Measurements from ENCODE around the gene ACAD8.
"Not testable (repeated sequence)": the region's sequence is repeated elsewhere in the genome, so short reads cannot be mapped to it uniquely, and the experiment has no call there.

ACAD8 gene

DNA sequence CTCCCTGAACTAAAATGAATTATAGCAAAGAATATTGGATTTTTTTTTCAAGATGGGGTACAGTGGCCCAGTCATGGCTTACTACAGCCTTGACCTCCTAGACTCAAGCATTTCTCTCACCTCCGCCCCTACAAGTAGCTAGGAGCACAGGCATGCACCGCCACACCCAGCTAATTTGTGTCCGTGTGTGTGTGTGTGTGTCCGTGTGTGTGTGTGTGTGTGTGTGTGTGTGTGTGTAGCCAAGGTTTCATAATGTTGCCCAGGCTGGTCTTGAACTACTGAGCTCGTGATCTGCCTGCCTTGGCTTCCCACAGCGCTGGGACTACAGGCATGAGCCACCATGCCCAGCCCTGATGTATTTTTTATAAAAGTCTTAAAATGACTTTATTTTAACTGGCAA lies 12.8 kb upstream of the ACAD8 start:
- no peak for FAIRE-seq

DNA sequence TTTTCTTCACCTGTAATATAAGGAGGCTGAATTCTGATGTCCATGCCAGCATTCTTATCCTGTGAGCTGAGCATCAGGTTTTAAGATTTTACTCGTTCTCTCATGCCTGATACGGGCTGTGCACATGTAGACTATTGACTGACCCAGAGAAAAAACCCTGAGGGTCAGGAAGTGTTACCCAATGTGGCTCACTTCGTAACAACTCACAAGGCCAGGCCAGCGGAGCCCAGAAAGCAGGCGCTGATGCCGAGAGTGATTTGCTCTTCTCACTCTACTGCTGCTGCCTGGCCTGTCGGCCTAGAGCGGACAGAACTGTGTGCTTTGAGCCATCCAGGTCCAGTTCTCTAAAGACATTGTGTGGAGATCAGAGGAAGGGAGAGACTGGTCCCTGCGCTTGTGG lies 11.0 kb upstream of the ACAD8 start:
- FAIRE-seq: no peak

DNA sequence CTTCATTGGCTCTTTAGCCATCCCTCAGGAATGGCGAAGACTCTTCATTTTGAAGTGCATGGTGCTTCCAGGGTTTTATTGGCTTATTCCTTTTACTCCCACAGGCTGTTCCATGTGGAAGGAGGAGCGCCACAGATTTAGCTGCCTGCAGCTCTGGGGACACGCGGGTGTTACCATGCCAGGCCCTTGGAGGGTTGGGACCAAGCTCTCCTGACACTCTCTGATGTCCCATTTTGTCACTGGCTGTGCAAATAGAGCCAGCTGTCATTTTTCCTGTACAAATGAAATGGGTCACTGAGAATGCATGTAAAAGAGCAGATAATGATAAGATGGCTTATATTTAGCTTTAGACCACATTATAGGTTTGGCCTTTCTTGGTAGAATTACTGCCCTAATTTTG lies 9.5 kb upstream of the ACAD8 start:
- FAIRE-seq: no peak

DNA sequence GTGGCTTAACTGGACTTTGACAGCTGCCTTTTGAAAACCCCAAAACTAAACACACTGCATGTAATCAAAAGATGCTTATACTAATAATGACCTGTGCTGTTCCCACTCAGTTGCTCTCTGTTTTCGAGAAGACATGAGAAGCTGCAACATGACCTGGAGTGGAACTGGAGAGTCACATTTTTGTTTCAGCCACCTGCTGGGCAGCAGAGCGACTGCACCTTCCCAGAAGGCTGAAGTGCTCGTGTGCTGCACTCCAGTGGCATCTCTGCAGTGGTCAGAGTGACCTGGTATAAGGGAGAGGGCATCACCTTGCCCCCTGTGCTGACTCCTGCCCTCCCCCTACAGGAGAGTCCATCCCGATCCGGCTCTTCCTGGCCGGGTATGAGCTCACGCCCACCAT lies 8.8 kb upstream of the ACAD8 start:
- FAIRE-seq: no peak

DNA sequence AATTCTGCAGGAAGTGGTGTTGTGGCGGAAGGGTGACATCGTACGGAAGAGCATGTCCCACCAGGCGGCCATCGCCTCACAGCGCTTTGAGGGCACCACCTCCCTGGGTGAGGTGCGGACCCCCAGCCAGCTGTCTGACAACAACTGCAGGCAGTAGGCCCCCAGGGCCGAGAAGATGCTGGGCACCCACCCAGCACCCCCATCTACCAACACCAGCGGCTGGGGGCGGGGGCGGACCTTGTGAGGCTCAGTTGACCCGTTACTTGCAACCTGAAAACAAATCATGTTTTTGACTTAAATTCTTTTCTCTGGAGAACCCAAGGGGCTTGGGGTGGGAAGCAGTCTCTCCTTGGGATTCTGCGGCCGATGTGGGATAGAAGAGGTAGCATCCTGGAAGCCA lies 7.9 kb upstream of the ACAD8 start:
- FAIRE-seq: no peak

DNA sequence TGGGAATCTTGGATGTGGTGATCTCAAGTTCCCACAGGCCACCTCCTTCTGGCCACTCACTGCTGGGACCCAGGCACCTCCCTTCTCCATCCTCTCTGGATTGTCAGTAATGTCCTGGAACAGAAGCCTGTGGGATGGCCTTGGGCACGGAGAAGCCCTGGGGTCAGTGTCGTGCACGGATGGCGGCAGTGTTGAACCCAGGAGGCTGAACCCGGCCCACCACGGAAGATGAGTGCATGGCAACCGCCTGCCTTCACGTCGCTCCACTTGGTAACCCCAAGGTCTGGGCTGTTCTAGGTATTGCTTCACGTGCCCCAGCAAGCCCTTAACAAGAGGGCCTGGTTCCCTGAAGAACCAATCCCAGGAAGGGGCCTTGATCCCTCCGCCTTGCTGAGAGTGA lies 7.3 kb upstream of the ACAD8 start:
- FAIRE-seq: no peak

DNA sequence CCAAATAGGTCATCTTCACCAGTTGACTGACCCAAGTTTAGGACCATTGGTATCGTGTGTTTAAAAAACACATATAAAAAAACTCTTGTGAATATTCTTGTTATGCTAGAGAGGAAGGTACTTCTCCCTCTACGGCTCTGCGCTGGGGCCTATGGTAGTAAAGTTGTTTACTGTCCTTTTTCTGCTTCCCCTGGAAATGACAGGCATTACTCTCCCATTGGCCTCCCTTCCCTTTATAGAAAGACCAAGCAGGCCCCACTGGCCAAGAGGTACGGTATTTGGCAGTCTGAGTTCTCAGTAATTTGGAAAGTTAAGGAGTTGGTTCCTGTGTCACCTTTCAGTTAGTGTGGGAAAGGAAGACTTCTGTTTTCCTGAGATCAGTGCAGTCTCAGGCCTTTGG lies 6.7 kb upstream of the ACAD8 start:
- no peak for FAIRE-seq

DNA sequence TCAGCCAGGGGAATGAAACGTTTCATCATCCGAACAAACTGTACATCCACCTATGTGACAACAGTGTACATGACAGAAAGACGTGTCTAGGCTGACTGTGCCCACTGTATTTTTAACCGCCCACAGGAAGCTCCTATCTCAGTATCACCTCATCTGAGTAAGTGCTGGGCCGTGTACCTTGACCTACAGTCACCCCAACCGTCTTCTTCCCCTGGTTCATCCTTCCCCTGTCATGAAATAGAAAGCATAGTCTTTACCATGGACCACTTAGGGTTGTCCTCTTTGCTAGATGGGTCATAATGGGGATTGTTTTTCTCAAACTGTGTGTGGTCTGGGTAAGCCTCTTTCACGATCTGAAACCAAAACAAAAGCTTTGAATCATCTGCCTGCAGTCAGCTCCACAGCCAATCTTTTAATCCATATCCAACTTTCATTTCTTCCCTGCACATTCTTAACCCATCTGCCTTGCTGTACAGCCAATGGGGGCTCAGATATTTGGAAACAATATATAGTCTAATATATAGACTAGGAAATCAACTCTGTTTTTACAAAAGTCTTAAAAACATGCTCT lies 4.4 kb upstream of the ACAD8 start:
- FAIRE-seq: no peak

DNA sequence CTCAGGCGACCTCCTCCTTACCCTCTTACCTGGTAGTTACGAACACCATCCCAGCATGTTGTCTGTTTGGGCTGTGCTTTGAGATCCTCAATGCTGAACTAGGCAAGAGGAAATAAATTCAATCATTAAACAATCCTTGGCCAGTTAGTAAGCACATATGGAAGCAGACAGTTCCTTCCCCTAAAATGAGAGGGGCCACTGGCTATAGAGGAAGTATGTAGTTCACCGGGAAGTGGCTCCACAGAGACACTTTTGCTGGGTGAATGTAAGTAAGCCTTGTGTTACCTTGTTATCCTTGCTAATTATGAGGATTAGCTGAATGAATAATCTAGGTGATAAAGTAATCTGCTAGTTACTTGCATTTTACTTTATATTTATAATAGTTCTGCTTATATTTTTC lies 3.1 kb upstream of the ACAD8 start:
- no peak for FAIRE-seq

DNA sequence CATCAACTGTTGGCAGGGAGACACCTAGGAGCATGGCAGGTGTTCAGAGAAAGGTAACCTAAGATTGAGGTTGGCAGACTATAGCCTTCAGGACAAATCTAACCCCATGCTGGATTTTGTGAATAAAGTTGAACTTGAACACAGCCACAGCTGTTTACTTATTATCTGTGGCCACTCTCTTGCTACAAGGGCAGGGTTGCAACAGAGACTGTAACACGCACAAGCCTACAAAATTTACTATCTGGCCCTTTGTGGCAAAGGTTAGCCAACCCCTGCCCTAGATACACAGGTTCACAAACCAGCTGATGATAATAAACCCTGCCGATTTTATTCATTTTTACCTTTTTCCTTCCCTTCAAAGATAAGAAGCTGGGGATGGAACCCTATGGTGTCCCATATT lies 2.7 kb upstream of the ACAD8 start:
- FAIRE-seq: no peak

DNA sequence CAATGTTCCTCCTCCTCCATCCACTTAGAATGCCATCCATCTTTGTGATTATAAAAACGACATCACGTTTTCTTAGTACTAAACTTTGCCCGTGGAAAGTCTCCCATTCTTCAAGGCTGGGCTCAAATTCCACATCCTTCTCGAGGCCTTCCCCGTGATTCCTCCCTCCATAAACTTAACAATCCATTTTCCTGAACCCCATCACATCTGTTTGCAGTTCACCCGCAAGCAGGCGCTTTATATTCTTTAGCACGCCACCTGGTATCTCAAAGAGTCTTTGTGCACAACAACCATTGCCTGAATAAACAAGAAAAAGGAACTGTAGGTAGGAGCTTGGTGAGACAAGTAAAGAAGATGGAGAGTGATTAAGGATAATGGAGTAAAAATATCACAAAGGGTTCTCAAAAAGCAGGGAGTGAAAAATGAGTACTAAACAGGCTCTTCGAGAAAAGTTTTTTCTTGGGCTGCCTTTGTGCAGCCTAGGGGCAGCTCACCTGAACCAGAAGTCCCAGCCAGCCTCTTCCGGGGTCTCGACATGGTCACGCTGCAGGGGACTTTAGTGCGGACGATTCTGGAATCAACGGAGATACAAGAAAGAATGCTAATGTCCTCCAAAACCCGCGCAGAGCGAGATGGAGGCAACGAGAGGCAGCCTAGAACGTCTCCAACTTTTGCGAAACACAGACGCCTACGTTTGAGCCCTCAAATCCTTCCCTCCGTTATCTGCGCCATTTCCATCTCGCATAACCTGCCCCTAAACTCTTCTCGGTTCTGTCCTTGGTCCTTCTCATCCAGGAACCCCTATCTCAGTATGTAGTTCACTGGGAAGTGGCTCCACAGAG lies 801 bp upstream of the ACAD8 start:
- no peak for FAIRE-seq

DNA sequence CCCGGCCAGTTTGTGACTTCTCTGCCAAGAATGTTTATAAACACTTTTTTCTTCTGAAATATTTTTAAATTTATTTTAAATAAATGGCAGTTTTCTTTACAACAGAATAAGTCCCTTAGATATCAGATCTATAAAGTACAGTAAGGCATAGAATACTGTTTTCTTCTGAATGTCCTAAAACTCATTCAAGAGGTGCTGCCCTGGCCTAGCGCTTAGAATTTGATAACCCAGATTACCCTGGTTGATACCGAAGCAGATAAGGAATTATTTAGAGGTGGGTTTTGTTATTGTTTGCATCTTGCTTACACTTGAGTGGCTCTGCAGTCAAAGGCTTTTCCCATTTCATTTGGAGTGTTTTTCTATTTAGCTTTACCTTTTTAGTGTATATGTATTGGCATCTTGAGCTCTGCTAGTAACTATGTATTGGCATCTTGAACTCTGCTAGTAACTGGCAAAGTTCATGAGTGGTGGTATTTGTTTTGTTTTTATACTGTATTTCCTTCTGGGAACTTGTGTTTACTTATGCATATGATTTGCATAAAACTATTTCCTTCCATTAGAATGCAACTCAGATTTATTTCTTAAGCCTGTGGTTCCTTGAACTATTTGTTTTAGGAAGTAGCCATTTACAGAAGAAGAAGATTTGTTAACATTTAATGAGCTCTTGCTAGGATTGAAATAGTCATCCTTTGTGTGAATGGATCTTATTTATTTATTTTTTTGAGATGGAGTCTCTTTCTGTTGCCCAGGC lies 1.2 kb downstream of the ACAD8 start:
- no peak for FAIRE-seq

DNA sequence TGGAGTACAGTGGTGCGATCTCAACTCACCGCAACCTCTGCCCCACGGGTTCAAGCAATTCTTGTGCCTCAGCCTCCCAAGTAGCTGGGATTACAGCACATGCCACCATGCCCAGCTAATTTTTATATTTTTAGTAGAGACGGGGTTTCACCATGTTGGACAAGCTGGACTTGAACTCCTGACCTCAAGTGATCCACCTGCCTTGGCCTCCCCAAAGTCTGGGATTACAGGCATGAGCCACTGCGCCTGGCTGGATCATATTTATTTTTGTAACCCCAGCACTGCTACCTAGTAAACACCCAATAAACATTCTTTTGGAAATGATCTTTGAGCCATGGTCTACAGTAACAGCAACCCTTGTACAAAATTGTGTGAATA lies 1.8 kb downstream of the ACAD8 start:
- not testable (repeated sequence) for FAIRE-seq

DNA sequence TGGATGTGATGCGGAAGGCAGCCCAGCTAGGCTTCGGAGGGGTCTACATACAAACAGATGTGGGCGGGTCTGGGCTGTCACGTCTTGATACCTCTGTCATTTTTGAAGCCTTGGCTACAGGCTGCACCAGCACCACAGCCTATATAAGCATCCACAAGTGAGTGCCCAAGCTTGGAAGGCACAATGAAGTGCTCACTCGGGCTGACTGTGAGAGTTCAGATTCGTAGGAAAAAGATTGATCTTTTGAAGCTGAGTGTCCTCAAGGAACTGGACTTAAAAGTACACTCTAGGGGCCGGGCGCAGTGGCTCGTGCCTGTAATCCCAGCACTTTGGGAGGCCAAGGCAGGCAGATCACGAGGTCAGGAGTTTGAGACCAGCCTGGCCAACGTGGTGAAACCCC lies 3.7 kb downstream of the ACAD8 start:
- no peak for FAIRE-seq

DNA sequence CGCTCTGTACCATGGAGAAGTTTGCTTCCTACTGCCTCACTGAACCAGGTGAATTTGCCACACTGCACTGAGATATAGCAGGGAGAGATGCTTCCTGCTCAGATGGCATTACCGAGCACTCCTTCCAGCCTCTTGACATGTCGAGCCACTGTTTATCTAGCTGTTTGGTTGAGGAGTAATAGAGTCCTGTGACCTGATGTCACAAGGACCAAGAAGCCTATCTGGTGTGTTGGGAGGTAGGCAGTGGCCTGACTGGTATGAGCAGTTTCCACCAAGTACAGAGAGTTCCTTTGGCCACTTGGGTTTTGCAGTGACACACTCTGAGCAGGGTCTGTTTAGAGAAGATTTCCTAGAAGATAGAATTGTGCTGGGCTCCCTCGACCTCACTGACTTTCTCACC lies 5.2 kb downstream of the ACAD8 start:
- FAIRE-seq: no peak

DNA sequence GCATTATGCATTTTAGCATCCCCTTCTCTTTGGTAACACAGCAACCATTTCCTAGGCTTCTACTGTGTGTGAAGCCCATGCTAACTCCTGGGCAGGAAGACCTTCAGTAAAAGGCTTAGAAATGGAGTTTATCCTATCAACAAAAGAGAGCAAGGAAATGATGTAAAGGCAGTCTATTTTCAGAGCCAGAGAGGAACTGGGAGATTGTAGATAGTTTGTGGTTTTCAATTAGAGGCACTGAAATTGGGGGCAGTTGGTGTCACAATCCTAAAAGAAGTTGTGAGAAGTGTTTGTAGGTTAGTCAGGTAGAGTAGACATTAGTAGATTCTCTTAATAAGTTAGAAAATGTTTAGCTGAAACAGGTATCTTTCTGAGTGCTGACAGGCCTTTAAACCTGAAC lies 7.1 kb downstream of the ACAD8 start:
- no peak for FAIRE-seq

DNA sequence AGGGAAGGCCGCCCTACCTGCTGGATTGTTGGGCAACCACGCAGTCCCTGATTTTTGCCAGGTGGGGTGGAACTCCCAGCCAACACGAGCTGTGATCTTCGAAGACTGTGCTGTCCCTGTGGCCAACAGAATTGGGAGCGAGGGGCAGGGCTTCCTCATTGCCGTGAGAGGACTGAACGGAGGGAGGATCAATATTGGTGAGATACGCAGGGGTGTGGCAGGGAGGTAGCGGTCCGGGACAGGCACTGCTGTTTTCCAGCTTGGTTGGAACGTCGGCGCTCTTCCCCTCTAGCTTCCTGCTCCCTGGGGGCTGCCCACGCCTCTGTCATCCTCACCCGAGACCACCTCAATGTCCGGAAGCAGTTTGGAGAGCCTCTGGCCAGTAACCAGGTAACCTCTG lies 7.6 kb downstream of the ACAD8 start:
- FAIRE-seq: no peak

DNA sequence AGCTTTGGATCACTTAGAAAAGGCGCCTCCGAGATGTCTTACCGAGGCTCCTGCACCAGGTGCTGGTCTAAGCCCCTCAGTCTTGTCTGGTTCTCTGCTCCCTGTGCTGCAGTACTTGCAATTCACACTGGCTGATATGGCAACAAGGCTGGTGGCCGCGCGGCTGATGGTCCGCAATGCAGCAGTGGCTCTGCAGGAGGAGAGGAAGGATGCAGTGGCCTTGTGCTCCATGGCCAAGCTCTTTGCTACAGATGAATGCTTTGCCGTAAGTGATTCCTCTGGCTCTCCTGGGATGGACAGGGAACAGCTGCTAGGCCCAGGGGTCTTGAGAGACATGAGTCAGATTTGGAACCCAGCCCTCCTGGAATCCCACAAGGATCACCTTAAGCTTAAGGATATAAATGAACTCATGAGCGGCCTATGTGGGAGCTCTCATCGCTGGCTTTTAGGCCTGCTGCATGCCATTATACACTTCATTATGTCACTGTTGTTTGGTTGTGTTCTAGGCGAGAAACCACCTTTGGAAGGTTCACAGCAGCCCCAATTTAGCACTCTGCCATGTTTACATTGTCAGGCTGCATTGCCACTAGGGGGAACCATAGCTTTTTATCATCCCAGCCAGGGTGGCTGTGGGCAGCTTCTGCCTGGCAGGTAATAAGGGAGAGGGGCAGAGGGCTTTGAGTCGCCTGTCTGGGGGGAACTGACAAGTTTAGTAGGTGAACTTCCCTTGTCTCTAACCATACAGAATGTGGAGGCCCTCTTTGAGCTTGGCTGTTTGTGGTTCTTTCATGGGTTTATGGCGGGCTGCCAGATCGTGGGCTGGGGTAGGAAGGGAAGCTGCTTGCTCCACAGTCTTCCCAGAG lies 8.5 kb downstream of the ACAD8 start:
- FAIRE-seq: no peak

DNA sequence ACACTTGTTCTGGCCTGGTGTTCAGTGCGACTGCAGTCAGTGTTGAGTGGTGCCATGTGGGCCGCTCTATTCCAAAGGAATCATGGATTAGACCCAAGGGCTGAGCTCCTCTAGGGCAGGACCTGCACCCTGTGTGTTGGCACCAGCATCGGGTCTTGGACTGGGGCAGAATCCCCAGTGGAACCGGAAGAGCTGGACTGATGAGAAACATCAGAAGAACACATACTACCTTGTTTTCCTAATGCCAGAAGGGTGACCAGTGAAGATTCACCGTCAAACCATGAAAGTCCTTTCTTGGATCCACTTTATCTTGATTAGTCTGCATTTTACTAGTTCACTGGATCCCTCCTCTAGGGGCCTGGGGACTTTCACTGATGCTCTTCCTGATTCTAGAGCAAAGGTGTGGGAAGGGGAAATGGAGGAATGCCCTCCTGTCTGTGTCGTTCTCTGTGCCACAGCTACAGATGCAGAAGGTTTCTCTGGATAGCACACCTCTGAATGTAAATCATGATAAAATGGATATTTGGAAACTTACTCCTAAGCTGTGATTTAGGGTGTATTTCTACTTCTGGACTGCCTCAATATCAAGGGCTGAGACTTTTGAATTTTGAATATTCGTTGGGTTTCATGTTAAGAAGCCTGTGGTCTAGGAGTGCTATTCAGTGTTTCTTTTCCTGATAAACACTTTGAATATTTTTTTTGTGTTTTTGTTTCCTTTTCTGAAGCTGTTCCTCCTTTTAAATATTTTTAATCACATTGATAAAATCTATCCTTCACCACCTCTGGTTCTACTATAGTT lies 11.8 kb downstream of the ACAD8 start:
- no peak for FAIRE-seq

DNA sequence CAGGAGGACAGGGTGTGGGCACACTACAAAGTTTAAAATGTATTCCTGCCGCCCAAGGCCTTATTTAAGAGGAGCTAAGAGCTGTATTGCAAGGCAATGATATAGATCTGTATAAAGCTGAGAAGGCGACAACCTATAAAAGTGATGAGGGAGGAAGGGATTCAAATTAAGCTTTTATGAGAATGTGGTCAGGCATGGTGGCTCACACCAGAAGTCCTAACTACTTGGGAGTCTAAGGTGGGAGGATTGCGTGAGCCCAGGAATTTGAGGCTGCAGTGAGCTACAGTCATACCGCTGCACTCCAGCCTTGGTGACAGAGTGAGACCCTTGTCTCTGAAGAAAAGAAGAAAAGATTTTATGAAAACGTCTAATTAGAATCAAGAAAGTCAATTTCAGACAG lies 13.1 kb downstream of the ACAD8 start:
- no peak for FAIRE-seq

DNA sequence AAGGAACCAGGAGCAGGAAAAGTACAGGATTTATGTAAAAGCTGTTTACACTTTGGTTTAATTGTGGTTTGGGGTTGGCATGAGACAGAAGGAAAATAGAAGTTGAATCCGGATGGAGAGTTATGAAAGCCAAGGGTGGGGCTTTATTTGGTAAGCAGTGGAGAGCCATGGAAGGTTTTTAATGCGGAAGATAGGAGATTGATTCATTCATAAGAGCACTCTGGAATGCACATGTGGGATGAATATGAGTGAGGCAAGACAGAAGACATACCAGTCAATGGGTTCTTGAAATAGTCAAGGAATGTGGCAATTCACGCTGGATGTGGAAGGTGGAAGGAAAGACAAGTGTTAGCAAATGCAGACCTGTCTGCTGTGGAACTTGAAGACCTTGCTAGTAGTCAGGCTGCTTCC lies 13.5 kb downstream of the ACAD8 start:
- FAIRE-seq: no peak

DNA sequence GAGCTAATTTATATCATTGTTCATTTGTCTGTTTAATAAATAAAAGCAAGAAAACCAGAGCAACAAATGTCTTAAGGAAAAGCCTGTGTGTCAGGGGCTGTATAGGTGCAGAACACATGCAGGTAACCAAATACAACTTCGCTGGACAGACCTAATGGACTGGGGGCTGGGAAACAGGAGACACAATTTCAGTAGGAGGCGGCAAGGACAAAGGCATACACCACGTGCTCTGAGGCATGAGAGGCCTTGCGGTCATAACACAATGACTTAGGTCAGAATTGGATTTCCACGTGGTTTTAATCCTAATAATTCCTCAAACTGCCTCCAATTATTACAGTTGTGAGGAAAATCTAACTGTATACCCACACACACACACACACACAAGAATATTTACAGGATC lies 14.1 kb downstream of the ACAD8 start:
- FAIRE-seq: no peak

Measured in G401.6 (cell line).